A549 treated with RU486 at 1 μM for 4 hours (cell line): ENCODE data around the gene DCLRE1C. TPM values are rescaled to one million over a fixed set of nuclear protein-coding genes. Genes with fewer than 3 reads are reported as not detected.

Source experiments
- total RNA-seq: library from RNA; stranded (reverse); fragments of 200-300 nt; extraction: Qiagen RNA extraction; gene quantifications from 5 replicates; pipeline ENCODE4 v1.2.3, GENCODE V29; 2022; ENCODE audit warnings: low read depth

DCLRE1C gene
- total RNA-seq, result 5.3 to 6.5 TPM (median 5.7 TPM) in 5 replicates

DNA sequence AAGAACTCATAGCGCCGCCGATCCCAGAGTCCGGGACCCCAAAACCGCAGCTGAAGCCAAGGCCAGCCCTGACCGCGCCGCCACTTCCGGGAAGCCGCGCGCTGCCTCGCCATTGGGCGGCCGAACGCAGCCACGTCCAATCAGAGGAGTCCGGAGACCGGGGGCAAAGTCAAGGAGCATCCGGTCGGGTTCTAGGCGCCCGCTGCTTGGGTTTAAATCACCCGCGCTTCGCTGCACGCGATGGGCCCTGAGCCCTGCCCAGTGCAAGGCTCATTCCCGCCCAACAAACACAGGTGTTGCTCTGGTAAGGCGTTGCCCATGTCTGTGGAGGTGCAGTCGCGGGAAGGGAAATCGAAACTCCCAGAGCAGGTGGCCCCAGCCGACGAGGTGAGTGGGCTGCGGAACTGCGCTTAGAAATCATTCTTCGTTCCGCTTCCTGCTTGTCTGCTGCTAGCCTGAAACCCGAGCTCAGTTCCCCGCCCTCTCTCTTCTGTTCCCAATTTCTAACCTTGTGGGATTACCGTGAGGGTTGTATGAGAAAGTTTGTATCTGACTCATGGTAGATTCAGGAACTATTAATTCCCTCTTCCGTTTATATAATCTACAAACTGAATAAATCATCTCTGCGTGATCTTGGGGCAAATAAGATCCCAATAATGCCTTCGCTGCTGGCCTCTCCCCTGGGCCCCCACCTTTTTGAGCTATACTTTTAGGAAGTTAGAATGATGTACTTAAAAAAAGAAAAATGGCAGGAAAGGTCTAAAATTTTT lies at the start of gene DCLRE1C:
DCLRE1C (minus strand) TSS at position 96 of the 770 bp plus-strand sequence; CDS start at position 10, 86 bp downstream.

GRCh38 chr10:14959221-14960057 lies 5.5 kb upstream of the DCLRE1C start, which contains the start of gene MEIG1:
TSS of gene MEIG1 (plus strand) at chr10:14959388. CDS start at chr10:14966469, 7,081 bp downstream.

GRCh38 chr10:14878266-14879123 lies 75.4 kb downstream of the DCLRE1C start, which contains the start of gene SUV39H2:
TSS of gene SUV39H2 (plus strand) at chr10:14878866. CDS start at chr10:14878889, 23 bp downstream.

Other genes with a start within 250 kb of the DCLRE1C start
- gene FAM107B, start 179.2 kb downstream of the DCLRE1C start, total RNA-seq, result 126 to 202 TPM (median 165 TPM) in 5 replicates
- 0.28 to 1.1 TPM (median 0.88 TPM) in 5 replicates for gene CDNF, start 116.1 kb downstream of the DCLRE1C start, total RNA-seq
- gene HSPA14, start 115.8 kb downstream of the DCLRE1C start, total RNA-seq, result 35.1 to 52.4 TPM (median 46.0 TPM) in 5 replicates
- 9.6 to 14.9 TPM (median 13.0 TPM) in 5 replicates for gene MSANTD7, start 115.8 kb downstream of the DCLRE1C start, total RNA-seq
- gene SUV39H2, start 75.2 kb downstream of the DCLRE1C start, total RNA-seq, result 11.1 to 22.6 TPM (median 21.9 TPM) in 5 replicates
- gene MEIG1, start 5.3 kb upstream of the DCLRE1C start, total RNA-seq, result 0.69 to 2.5 TPM (median 1.1 TPM) in 5 replicates
- 0.05 TPM in 1 of 5 replicates, not detected in the others for gene OLAH, start 89.8 kb upstream of the DCLRE1C start, total RNA-seq
- gene ACBD7, start 134.7 kb upstream of the DCLRE1C start, total RNA-seq, result 0.68 to 1.3 TPM (median 0.87 TPM) in 5 replicates
- 34.6 to 40.5 TPM (median 36.0 TPM) in 5 replicates for gene RPP38, start 143.3 kb upstream of the DCLRE1C start, total RNA-seq
- 22.7 to 31.2 TPM (median 27.3 TPM) in 5 replicates for gene NMT2, start 214.6 kb upstream of the DCLRE1C start, total RNA-seq